GM03348 (cell line): ENCODE results near the gene PCDH12.

Experiments used
- DNase-seq: peaks from one replicate; pipeline ENCODE4 v3.0.0; 2012; ENCODE audit warnings: low spot score

Gene PCDH12

GRCh38 chr5:141958113-141958512, at the start of gene PCDH12:
Gene PCDH12, minus strand, starts transcription at chr5:141958202. Its CDS starts 351 bp downstream, at chr5:141957851.
- no peak for DNase-seq

GRCh38 chr5:142007237-142007544, 49.2 kb upstream of the PCDH12 start:
- DNase-seq = no peak

- no peak for DNase-seq
These were observed 48.6 kb upstream of the PCDH12 start for GRCh38 chr5:142006363-142007236.

- DNase-seq = no peak
These were observed 45.3 kb upstream of the PCDH12 start for GRCh38 chr5:142003266-142003800.

- no peak for DNase-seq
These were observed 42.9 kb upstream of the PCDH12 start for GRCh38 chr5:142000704-142001484.

GRCh38 chr5:142000173-142000572, 42.2 kb upstream of the PCDH12 start:
- DNase-seq = no peak

GRCh38 chr5:141997358-141997960, 39.5 kb upstream of the PCDH12 start:
- DNase-seq = no peak

- no peak for DNase-seq
These were observed 37.7 kb upstream of the PCDH12 start for GRCh38 chr5:141995656-141996055.

GRCh38 chr5:141994511-141995136, 36.6 kb upstream of the PCDH12 start:
- no peak for DNase-seq

- peak; percentile 68 for DNase-seq
These were observed 34.5 kb upstream of the PCDH12 start for GRCh38 chr5:141992349-141992963.

GRCh38 chr5:141989720-141990119, 31.7 kb upstream of the PCDH12 start:
- no peak for DNase-seq

- DNase-seq = no peak
These were observed 28.1 kb upstream of the PCDH12 start for GRCh38 chr5:141986072-141986471.

GRCh38 chr5:141982626-141983025, 24.6 kb upstream of the PCDH12 start:
- no peak for DNase-seq

- no peak for DNase-seq
These were observed 20.4 kb upstream of the PCDH12 start for GRCh38 chr5:141978389-141978788.

GRCh38 chr5:141976176-141976575, 18.2 kb upstream of the PCDH12 start:
- DNase-seq = no peak

- DNase-seq = no peak
These were observed 16.0 kb upstream of the PCDH12 start for GRCh38 chr5:141973871-141974595.

GRCh38 chr5:141969783-141970771, 12.1 kb upstream of the PCDH12 start:
- DNase-seq = peak; percentile 40

GRCh38 chr5:141968914-141969608, 11.1 kb upstream of the PCDH12 start, which contains the start of gene RNF14:
Gene RNF14, plus strand, starts transcription at chr5:141969105. Its CDS starts 4,484 bp downstream, at chr5:141973589.
- peak; percentile 99 for DNase-seq

- no peak for DNase-seq
These were observed 8.9 kb upstream of the PCDH12 start for GRCh38 chr5:141966963-141967333.
